Stimulated activated CD8-positive, alpha-beta memory T cell treated with anti-CD3 and anti-CD28 coated beads, Interleukin-12 subunit alpha, Interleukin-12 subunit beta, amount 100 ng/mL, for 4 hours (primary cell): ENCODE data around the gene AMFR.

Source experiments
- DNase-seq: peaks from one replicate; pipeline ENCODE4 v3.0.0-alpha.2; 2020; ENCODE audit warnings: low read depth

AMFR gene

DNA sequence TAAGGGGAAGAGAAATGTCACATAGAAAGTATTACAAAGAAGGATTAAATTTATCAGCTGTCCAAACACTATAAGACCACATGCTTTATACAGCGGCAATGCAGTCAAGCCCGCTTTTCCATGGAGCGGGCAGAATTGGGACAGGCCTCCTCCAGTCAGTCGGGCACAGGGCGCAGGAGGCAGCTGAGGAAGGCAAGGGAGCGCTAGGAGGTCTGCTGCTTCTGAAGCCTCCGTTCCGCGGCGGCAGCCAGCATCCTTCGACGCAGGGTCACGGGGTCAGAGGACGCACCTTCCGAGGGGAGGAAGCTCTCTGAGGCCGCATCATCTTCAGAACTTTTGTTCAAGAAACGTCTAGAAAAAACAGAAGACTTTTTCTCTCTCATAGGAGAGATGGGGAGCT lies 62.6 kb downstream of the AMFR start:
- no peak for DNase-seq

DNA sequence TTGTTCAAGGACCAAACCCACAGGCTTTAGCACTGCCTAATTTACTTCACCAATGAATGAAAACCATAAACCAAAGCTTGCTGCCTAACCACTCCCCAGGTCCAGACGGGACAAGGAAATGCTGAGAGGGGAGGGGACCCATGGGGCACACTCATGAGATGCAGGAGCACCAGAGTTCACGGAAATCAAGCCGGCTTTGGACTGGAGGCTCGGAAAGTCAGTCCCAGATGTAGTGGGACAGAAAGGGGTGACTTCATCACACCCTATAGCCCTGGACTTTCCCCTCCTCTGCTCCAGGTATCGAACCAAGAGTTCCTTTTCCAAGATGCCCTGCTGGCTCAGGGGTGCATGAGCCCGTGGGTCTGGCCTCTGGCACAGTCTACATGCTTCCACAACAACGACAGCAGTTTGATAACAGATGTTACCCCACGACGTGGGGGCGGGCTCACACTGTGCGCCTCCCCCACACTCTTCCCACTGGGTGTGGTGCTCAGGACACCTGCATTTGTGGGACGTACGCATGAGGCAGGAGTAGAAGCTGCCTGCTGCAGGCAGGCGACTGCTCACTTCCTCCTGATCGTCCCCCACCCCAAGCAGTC lies 63.2 kb downstream of the AMFR start:
- no peak for DNase-seq

DNA sequence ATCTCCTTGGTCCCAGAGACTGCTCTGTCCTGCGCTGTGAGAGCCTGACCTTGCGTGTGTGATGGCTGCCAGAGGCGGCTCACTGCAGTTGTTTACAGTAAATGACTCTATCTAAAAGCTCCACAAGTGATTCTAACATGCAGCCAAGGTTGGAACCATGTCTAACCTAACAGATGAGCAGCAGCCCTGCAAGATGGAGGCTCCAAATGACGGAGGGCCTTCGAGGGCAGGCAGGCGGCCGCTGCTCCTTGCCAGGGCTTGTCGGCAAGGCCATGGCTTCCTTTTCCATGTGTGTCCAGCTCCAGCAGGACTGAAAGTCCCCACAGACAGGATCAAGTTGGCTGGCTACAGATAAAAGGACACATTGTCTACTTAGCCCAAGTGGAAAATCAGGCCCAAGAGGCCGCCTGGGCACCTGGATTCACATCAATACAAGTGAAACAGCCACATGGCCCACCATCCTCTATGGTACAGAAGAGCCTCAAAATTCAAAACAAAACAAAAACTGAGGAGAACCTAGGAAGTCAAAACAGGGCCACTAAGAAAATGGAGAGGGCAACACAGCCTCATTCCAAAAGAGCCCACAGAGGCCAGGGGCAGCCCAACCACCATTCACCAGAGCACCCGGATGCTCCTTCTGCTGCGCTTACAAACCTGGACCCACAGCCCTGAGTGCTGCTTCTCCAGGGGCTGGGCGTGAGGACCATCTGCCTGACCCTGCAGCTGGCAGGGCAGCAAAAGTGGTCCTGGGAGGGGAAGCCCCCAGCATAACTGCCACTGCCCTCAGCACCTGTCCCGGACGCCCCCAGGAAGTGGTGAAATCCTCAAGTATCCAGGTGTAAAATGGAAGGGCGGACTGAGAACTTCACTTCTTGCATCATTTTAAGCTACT lies 65.0 kb downstream of the AMFR start:
- no peak for DNase-seq

DNA sequence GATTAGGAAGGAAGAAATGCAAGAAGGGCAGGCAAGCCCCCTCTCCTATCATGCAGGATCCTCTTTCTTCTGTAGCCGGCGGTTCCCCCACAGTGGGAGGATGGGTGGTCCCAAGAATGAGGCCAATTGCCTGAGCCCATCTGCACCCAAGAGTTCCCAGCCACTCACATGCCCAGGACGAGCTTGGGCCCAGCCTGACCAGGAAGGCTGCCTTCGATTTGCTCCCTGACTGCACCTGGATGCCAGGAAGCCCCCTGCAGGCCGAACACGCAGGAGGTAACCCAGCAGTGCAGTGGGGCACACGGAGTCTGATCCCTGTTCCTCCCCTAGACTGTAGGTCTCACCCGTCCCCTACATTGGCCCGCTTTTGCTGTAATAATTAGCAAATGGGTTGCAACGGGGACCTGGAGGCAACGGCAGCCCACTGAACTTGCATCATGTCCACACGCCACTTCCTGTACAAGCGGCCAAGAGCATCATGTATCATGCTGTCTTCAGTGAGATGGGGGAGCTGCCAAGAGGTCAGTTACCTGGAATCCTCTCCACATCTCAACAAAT lies 67.5 kb downstream of the AMFR start:
- DNase-seq = no peak

DNA sequence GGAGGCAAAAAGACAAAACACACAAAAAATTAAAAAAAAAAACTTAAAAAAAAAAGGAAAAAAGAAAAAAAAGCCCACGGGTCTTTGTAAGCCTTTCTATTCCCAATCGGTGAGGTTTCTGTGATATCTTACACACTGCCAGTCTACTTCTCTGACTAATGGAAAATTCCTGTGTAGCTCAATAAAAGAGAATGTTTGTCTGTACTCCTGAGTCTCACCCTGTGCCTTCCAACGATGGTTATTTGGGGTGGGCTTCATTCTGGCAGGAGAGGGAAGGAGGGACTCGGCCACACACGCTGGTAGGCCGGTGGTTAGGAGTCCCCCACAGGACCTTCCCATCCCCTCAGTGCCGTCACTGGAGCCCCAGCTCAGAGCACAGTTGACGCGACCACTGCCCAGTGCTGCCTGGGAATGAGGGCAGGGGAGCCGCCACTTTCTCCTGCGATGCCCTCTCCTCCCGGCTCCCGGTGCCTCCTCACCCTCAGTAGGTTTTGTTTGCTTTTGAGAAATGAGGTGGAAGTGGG lies 68.0 kb downstream of the AMFR start:
- no peak for DNase-seq

DNA sequence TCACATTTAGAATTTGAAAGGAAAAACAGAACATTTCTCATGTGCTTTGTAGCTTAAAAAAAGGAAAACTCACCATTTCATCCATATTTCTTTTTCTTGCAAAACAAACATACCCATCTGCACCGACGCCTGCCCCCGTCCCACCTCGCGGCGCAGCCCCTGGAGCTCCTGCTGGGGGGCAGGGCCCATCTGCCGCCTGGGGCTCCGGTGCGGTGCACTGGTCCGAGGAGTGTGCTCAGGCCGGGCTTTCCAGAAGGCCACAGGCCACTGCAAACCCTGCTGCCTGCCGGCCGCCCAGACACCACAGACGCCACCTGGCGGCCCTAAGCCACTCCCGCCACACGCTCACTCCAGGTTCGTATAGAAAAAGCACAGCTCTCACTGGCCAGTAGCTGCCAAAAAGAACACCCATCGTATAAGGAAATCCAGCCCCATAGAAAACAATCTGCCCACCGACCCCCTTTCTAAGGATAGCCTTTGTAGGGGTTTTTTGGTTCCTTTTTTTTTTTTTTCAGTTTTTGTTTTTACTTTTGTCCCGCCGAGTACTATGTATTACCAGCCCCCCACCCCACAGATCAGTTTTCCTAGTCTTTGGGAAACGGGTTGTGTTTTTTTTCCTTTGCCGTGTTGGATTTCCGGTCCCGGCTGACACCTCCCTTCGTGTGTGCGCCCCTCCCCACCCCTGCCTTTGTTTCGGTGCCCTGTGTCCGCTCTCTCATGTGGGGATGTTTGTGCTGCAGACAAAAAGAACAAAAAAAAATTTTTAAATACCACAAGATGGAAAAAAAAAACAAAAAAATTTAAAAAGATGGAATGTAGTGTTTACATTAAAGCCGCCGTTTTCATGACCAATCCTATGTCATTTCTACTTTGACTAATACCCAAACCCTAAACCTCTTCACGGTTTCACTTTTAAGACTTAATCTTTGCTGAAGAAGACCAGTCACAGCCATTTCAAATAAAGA lies 68.8 kb downstream of the AMFR start:
- peak; percentile 25 for DNase-seq

DNA sequence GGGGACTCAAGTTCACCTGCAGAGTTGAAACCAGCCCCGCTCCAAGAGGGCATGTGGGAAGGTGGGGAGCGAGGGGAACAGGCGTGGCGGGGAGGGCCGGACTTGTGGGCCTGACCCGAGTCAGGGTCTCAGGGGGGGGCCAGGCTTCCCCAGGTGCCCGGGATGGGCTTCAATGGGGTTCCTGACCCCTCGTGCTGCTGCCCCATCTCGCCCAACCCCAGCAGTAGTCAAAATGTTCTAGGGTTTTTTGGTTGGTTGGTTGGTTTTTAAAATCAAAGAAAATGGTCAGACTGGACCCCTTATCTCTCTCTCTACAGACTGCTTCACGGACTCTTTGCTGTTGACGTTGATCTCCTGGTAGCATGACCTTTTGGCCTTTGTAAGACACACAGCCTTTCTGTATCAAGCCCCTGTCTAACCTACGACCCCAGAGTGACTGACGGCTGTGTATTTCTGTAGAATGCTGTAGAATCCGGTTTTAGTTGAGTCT lies 69.5 kb downstream of the AMFR start:
- no peak for DNase-seq

DNA sequence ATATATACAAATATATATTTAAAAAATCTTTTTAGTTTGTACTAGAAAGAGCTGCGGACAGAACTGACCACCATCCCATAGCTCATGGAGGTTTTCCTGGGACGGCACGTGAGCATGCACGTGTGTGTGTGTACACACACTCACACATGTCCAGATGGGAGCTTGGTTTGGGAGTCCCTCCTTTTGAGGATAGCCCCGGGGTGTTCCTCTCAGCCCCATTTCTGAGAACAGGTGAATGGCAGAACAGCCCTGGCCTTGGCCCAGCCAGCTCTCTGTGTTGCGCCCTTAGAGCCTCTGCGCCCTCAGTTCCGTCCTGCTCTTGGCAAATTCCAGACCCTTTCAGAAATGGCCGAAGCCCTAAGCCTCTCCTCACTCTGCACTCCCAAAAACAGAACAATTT lies 70.1 kb downstream of the AMFR start:
- DNase-seq = no peak

DNA sequence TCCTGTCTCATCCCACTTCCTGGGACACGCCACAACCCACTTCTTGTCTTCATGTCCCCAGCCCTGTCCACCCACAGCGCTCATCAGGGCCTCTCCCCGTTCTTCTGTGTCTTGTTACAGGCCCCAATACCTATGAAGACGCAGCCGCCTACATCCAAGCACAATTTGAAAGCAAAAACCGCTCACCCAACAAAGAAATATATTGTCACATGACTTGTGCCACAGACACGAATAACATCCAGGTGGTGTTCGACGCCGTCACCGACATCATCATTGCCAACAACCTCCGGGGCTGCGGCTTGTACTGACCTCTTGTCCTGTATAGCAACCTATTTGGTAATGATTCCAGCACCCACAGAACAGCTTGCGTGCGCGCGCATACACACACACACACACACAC lies 70.6 kb downstream of the AMFR start:
- DNase-seq = no peak

DNA sequence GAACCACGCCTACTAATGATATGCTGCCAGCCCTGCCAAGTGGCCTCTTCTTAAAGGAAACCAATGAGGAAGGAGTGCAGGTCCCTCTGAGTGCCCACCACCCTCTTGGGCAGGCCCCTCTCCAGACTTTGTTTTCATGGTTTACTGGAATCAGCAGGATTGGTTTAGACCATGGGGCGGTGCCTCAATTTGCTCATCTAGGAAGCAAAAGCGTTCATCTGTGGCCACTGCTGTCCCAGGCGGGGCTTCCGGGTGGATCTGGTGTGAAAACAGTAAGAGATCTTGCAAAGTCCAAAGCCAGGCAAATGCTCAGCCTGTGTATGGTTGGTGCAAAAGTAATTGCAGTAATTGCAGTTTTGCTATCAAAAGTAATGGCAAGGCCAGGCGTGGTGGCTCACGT lies 71.3 kb downstream of the AMFR start:
- DNase-seq = no peak

DNA sequence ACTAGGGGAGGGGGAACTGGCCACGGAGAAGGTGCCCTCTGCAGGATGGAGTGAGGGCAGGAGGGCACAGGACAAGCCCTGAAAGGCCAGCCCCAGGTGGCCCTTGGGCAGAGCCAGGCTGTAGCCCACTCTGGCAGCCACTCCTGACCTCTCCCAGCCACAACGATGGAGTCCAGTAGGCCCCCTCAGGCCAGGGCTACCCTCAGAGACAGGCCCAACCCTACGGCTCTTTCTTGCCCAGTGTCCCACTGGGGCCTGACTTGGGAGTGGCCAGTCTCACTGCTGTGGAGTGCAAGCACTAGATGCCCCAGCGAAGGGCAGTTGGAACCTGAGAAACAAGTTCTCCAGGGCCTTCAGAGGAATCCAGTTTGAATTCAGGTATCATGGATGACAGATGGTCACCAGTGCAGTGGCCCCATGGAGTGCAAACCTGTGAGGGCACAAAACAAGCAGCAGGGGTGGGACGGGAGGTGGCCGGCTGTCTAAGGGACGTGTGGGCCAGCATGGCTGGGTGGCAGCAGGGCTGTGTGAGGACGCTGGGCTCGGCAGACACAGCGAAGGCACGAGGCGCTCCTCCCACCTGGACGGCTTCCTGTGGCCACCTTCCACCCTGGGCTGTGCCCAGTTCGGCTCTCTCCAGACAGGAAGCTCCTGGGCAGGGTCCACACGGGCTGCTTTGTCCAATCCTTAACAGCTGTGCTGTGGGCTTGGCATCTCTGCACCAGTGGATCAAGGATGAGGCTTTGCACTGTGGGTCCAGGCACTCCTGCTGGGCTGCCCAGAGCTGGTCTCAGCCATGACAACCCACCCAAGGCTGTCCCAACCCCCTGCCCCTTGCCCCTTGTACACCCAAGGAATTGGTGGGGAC lies 72.1 kb downstream of the AMFR start:
- DNase-seq = no peak

DNA sequence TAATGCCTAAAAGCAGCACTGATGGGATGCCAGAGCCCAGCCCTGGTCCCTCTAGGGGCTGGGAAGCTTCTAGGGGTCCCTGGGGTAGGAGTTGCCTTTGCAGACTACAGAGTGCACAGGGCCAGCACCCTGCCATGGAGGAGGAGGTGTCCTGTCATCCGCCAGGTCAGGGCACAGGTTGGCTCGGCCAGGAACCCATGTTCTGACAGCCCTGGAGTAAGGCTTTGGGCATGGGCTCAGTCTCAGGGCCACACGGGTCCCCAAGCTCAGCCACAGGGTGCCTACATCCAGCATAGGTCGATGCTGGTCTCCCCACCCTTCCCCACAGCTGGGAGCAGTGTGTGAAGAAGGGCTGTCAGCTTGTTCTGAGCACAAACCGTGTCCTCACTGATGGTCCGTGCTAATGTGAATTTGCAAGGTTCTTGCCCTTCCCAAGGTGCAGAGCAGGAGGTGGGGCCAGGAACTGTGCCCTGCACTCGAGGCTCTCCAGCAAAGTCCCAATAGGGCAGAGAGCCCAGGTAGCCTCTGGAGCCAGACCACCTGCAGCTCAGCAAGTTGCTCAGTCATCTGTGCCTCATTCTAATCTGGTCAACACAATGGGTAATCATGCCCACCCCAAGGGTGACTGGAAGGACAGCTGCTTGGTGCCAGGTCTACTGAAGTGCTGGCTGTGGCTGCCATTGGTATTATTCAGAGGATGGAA lies 72.8 kb downstream of the AMFR start:
- DNase-seq = no peak

DNA sequence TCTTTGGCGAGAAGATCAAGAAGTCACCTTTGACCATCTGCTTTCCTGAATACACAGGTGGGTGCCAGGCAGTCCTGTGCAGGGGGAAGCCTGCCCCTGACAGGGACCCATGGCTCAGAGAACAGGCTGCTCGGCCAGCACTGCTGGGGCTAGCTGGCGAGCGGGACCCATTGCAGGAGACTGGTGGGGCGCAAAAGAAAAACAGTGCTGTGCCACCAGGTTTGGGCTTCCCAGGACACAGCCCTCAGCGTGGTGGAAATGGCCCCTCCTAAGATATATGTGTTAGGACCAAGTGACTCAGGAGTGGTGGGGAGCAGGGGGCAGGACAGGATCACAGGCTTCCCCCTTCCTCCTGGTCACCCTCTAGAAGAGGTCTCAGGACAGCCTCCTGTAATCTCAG lies 73.9 kb downstream of the AMFR start:
- DNase-seq = no peak

DNA sequence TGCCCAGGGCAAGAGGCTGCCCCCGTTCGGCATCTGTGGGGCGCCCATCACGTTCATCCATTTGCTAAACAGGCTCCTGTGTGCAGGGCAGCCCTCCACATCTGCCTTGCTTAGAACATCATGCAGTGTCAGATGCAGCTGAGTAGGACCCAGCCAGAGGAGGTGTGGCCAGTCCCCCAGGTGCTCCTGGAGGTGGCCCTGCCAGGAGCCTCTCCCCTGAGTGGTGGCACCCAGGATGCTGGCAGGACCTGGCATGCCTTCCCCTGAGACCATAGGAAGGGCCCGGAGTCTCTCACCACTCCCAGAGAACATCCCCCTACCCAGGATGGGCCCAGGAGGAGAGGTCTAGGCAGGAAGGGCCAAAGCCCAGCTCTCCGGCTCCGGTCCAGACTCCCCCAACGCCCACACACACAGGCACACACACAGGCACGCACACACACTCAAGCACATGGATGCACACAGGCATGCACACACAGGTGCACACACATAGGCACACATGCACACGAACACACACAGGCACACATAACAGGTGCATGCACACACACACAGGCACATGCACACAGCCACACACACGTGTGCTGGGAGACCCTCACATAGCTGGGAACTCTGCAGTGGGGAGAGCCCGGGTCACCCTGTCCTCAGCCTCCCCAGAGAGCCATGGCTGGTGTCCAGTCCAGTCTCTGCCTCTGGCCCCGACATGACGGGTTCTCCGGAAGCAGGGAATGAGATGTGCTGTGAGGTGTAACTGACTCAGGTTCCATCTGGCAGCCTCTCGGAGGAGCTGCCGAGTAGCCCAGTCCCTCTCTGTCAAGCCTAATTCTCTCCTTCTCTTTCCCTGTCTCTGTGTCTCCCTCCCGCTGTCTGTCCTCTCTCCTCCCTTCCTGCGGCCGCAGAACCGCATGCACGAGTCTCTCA lies 74.6 kb downstream of the AMFR start:
- DNase-seq = no peak

DNA sequence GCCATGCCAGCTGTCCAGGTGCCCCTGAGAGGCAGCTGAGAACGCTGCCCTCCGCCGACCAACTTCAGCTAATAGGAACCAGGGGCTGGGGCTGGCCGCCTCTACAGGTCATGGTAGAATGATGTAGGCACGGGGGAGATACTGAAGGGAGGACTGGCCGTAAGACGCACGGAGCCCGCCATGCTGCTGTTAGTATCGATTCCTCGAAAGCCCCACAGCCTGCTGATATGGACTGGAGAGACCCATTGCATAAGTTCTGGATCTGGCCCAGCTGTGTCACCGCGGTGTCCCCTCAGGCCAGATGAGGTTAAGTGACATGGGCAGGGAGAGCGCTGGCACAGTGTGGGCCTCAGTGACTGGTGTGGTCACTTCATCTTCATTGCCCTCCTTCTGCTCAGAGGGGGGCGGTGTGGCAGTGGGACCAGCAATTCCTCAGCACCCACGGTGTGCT lies 75.6 kb downstream of the AMFR start:
- DNase-seq = no peak

DNA sequence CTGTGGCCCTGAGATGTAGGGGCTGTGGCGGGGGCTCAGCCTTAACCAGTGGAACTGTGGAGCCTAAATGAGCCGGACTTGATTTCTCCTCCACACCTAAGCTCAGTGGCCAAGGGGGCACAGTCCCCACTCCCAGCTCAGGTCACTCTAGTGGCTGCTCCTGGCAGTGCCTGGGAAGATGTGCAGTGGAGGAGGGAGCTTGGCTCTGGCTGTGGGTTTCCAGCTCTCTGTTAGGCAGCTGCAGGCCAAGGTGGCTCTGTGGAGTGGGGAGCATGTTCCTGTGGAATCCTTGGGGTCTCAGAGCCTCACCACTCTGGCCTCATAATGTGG lies 76.3 kb downstream of the AMFR start:
- no peak for DNase-seq

DNA sequence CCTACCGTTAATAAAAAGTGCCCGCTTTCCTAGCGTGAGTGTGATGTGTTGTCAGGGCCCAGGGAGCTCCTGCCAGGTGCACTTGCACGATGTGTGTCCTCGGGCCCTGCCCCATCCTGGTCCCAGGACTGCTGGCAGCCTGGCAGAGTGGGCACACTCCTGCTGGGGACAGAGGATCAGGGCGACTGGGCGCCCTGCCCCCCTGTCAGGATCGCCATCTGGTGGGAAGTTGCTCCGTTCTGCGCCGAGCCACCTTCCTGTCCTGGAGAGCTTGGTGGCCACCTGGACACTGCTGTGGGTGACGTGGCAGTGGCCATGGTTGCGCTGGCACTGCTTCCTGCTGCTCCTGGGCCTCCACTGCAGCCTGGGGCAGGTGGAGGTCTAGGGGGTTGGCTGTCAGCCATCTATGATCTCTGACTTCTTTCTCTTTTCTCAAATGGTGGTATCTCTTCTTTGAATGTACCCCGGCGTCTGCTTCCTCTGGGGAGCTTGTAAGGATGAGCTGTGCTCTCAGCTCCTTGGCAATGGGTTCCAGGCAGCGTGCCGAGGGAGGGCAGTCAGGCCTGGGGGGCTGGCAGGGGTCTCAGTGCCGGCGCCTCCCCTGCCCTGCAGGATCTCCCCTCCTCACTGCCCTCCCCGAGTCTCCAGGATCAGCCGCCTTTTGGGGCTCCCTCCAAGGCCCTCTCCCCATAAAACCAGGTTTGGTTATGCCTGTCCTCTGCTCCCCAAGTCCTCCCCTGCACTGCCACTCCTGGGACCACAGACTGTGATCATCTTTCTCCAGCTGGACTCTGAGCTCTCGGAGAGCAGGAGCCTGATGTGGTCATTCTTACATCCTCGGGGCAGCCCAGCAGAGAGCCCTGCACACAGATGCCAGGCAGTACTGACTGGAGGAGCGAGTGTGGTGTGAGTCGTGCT lies 76.9 kb downstream of the AMFR start:
- no peak for DNase-seq

DNA sequence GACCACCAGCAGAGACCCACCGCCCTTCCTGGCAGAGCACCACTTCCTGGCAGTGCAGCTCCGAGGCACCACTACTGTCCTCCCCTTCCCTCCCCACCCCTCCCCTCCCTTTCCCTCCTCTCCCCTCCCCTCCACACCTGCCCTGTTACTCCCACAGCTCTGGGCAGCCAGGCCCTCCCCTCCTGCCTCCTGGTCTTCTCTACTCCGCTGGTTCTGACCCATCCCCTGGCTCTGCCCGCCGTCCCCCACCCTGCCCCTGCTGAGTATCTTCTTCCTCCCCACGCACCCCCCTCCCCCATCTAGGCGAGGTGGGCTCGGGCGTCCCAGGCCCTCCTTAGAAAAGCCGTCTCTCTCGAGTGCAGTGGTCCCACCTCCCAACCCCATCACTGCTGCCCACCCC lies 77.7 kb downstream of the AMFR start:
- no peak for DNase-seq
